ENCODE results near the gene UBA6.
A peak's percentile ranks its signal among the peaks of the same experiment; 100 is the strongest.
"Not testable (repeated sequence)": the region's sequence is repeated elsewhere in the genome, so short reads cannot be mapped to it uniquely, and the experiment has no call there.

The UBA6 gene

GRCh38 chr4:67659065-67659464 is 41.9 kb downstream of the UBA6 start:
- DNase-seq, result no peak

- DNase-seq, result no peak
Observed at GRCh38 chr4:67658302-67658701, 42.7 kb downstream of the UBA6 start.

GRCh38 chr4:67651536-67651935 is 49.4 kb downstream of the UBA6 start:
- no peak for DNase-seq

GRCh38 chr4:67638136-67638535 is 62.8 kb downstream of the UBA6 start:
- no peak for DNase-seq

- not testable (repeated sequence) for DNase-seq
Observed at GRCh38 chr4:67636978-67637377, 64.0 kb downstream of the UBA6 start.

GRCh38 chr4:67635331-67635730 is 65.6 kb downstream of the UBA6 start:
- DNase-seq, result no peak

GRCh38 chr4:67634741-67635140 is 66.2 kb downstream of the UBA6 start:
- no peak for DNase-seq

GRCh38 chr4:67632492-67632891 is 68.5 kb downstream of the UBA6 start:
- DNase-seq, result no peak

- no peak for DNase-seq
Observed at GRCh38 chr4:67624939-67625338, 76.0 kb downstream of the UBA6 start.

GRCh38 chr4:67616478-67616877 is 84.5 kb downstream of the UBA6 start:
- DNase-seq, result no peak

GRCh38 chr4:67615119-67615518 is 85.8 kb downstream of the UBA6 start:
- DNase-seq, result no peak

- DNase-seq, result no peak
Observed at GRCh38 chr4:67614186-67614585, 86.8 kb downstream of the UBA6 start.

- no peak for DNase-seq
Observed at GRCh38 chr4:67608027-67608426, 92.9 kb downstream of the UBA6 start.

- no peak for DNase-seq
Observed at GRCh38 chr4:67604749-67605148, 96.2 kb downstream of the UBA6 start.

- DNase-seq, result no peak
Observed at GRCh38 chr4:67604029-67604381, 97.0 kb downstream of the UBA6 start.

- no peak for DNase-seq
Observed at GRCh38 chr4:67603310-67604028, 97.5 kb downstream of the UBA6 start.

- DNase-seq, result no peak
Observed at GRCh38 chr4:67593741-67594175, 107.2 kb downstream of the UBA6 start.

- DNase-seq, result peak in 2 of 3 experiments; percentile 4 to 36
Observed at GRCh38 chr4:67587156-67587555, 113.8 kb downstream of the UBA6 start.

GRCh38 chr4:67584496-67584895 is 116.5 kb downstream of the UBA6 start:
- DNase-seq, result no peak

- no peak for DNase-seq
Observed at GRCh38 chr4:67581913-67582312, 119.0 kb downstream of the UBA6 start.

GRCh38 chr4:67581208-67581857 is 119.6 kb downstream of the UBA6 start:
- DNase-seq, result no peak

- DNase-seq, result no peak
Observed at GRCh38 chr4:67580577-67580976, 120.4 kb downstream of the UBA6 start.

- no peak for DNase-seq
Observed at GRCh38 chr4:67576538-67576937, 124.4 kb downstream of the UBA6 start.

GRCh38 chr4:67576059-67576466 is 124.9 kb downstream of the UBA6 start:
- no peak for DNase-seq
